Erythroblast (primary cell): ENCODE data around the gene LRCH2.

ENCODE experiments used
- GATA1 ChIP-seq: IDR thresholded peaks from 2 replicates; pipeline ENCODE4 v1.6.1; 2011; ENCODE audit warnings: low read depth, mild to moderate bottlenecking, control low read depth, low read length, moderate library complexity
- POLR2A ChIP-seq: IDR thresholded peaks from 2 replicates; pipeline ENCODE4 v1.6.1; 2011; ENCODE audit warnings: mild to moderate bottlenecking, low read length

- no peak for TF ChIP-seq POLR2A
- no peak for TF ChIP-seq GATA1
Observed at GRCh38 chrX:115233497-115234455, at the start of gene LRCH2.
